ENCODE results near the gene PEPD.

GRCh38 chr19:33500991-33501390 lies 20.6 kb downstream of the PEPD start:
- TF ChIP-seq GATA2 (IDR thresholded peaks at IDR 0.05; ENCODE audit: low read depth, low read length), result no peak
- TF ChIP-seq GATA3 (IDR thresholded peaks at IDR 0.05; ENCODE audit: low read depth, low read length), result no peak

Measured in SH-SY5Y (cell line).